Liver (tissue), 3 donors: ENCODE results near the gene ACTR3C.

Experiments
- ATF3 ChIP-seq: IDR thresholded peaks from 2 replicates; pipeline ENCODE4 v1.6.1; 2016; ENCODE audit warnings: antibody characterized with exemption
- CTCF ChIP-seq: fragments of 150-350 bp; IDR thresholded peaks from 2 replicates; pipeline ENCODE4 v1.5.1; 2017; ENCODE audit warnings: improper control_type of control experiment, low read depth, low read length; ENCODE audit not compliant: missing input control
- EGR1 ChIP-seq, 2 donors: IDR thresholded peaks; 2 replicates each; pipeline ENCODE4 v1.6.1; 2016 to 2018; ENCODE audit warnings: antibody characterized with exemption in 2 of 2, low read depth in 2 of 2
- GABPA ChIP-seq, 2 donors: IDR thresholded peaks in 1 of 2; conservative IDR thresholded peaks in 1 of 2; 2 replicates each; pipeline ENCODE4 v1.6.1; 2016; ENCODE audit warnings: antibody characterized with exemption in 2 of 2, mild to moderate bottlenecking in 1 of 2, moderate library complexity in 1 of 2
- HNF4G ChIP-seq: IDR thresholded peaks from 2 replicates; pipeline ENCODE4 v1.6.1; 2016; ENCODE audit warnings: antibody characterized with exemption
- JUND ChIP-seq, 2 donors: IDR thresholded peaks; 2 replicates each; pipeline ENCODE4 v1.6.1; 2016; ENCODE audit warnings: antibody characterized with exemption in 2 of 2
- MAX ChIP-seq: IDR thresholded peaks from 2 replicates; pipeline ENCODE4 v1.6.1; 2016; ENCODE audit warnings: antibody characterized with exemption
- NR2F2 ChIP-seq: IDR thresholded peaks from 2 replicates; pipeline ENCODE4 v1.6.1; 2016; ENCODE audit warnings: antibody characterized with exemption
- RAD21 ChIP-seq, 2 donors: IDR thresholded peaks; 2 replicates each; pipeline ENCODE4 v1.6.1; 2016; ENCODE audit warnings: antibody characterized with exemption in 2 of 2, mild to moderate bottlenecking in 2 of 2
- RXRA ChIP-seq, 2 donors: IDR thresholded peaks; 2 replicates each; pipeline ENCODE4 v1.6.1; 2017 to 2018; ENCODE audit warnings: antibody characterized with exemption in 2 of 2, mild to moderate bottlenecking in 1 of 2
- SP1 ChIP-seq: IDR thresholded peaks from 2 replicates; pipeline ENCODE4 v1.6.1; 2018; ENCODE audit warnings: antibody characterized with exemption, mild to moderate bottlenecking
- TAF1 ChIP-seq: conservative IDR thresholded peaks from 2 replicates; pipeline ENCODE4 v1.6.1; 2016; ENCODE audit warnings: antibody characterized with exemption, mild to moderate bottlenecking
- YY1 ChIP-seq: IDR thresholded peaks from 2 replicates; pipeline ENCODE4 v1.6.1; 2016; ENCODE audit warnings: antibody characterized with exemption, mild to moderate bottlenecking
- ZBTB33 ChIP-seq: IDR thresholded peaks from 2 replicates; pipeline ENCODE4 v1.6.1; 2016; ENCODE audit warnings: antibody characterized with exemption
- donor health status: healthy.
- donor health status: healthy.

GRCh38 chr7:150337179-150337578 lies 13.8 kb upstream of the ACTR3C start:
- TF ChIP-seq CTCF: no peak
- no peak for TF ChIP-seq YY1
- no peak for TF ChIP-seq RAD21 (IDR thresholded peaks at IDR 0.05)
- TF ChIP-seq ATF3: no peak
- TF ChIP-seq MAX: no peak
- no peak for TF ChIP-seq HNF4G
- TF ChIP-seq RXRA (IDR thresholded peaks at IDR 0.05): peak in 1 of 2 donors; percentile 17
- TF ChIP-seq SP1: no peak
- TF ChIP-seq JUND (IDR thresholded peaks at IDR 0.05): no peak
- no peak for TF ChIP-seq TAF1
- no peak for TF ChIP-seq GABPA (IDR thresholded peaks at IDR 0.05 in 1 of 2, conservative IDR thresholded peaks at IDR 0.05 in 1 of 2)
- TF ChIP-seq EGR1 (IDR thresholded peaks at IDR 0.05; ENCODE audit: low read depth in 2 of 2): no peak
- TF ChIP-seq NR2F2: no peak
- no peak for TF ChIP-seq ZBTB33
